ENCODE measurements around the gene TAAR6.

DNA sequence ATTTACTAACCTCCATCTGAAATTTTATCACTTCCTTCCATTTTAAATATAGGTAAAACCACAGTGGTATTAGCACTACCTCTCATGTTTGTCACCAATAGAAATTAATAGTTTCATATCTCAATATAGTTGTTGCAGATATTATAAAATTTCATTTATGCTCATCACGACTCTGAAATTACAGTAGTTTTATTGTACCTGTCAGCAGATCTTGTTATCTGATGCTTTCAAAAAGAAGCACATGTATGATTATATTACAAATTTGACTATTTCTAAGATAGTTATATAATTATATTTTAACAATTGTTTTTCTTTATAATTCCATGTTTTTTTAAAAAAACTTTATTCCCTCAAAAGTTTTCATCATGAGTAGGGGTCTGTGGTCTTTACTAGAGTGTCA lies 14.6 kb downstream of the TAAR6 start:
- TF ChIP-seq, protein P1, sequence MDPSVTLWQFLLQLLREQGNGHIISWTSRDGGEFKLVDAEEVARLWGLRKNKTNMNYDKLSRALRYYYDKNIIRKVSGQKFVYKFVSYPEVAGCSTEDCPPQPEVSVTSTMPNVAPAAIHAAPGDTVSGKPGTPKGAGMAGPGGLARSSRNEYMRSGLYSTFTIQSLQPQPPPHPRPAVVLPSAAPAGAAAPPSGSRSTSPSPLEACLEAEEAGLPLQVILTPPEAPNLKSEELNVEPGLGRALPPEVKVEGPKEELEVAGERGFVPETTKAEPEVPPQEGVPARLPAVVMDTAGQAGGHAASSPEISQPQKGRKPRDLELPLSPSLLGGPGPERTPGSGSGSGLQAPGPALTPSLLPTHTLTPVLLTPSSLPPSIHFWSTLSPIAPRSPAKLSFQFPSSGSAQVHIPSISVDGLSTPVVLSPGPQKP (IDR thresholded peaks at IDR 0.05; ENCODE audit: borderline replicate concordance, low read depth, low read length): no peak
- TF ChIP-seq NFE2L2 (IDR thresholded peaks at IDR 0.05; ENCODE audit: low read depth, low read length) (no peak), POLR2A (IDR thresholded peaks at IDR 0.05; ENCODE audit: low read depth, low read length) (no peak), CEBPB (IDR thresholded peaks at IDR 0.05; ENCODE audit: low read depth, low read length) (no peak), RAD21 (IDR thresholded peaks at IDR 0.05; ENCODE audit: low read length) (no peak), RCOR1 (IDR thresholded peaks at IDR 0.05; ENCODE audit: insufficient replicate concordance, low read length) (no peak), FOS (IDR thresholded peaks at IDR 0.05; ENCODE audit: low read depth, low read length) (no peak)
- TF ChIP-seq, protein P2, sequence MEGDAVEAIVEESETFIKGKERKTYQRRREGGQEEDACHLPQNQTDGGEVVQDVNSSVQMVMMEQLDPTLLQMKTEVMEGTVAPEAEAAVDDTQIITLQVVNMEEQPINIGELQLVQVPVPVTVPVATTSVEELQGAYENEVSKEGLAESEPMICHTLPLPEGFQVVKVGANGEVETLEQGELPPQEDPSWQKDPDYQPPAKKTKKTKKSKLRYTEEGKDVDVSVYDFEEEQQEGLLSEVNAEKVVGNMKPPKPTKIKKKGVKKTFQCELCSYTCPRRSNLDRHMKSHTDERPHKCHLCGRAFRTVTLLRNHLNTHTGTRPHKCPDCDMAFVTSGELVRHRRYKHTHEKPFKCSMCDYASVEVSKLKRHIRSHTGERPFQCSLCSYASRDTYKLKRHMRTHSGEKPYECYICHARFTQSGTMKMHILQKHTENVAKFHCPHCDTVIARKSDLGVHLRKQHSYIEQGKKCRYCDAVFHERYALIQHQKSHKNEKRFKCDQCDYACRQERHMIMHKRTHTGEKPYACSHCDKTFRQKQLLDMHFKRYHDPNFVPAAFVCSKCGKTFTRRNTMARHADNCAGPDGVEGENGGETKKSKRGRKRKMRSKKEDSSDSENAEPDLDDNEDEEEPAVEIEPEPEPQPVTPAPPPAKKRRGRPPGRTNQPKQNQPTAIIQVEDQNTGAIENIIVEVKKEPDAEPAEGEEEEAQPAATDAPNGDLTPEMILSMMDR (conservative IDR thresholded peaks at IDR 0.05; ENCODE audit: low read depth, low read length): no peak
